Immature natural killer cell (primary cell): Measurements from ENCODE around the gene IL17A. TPM values are rescaled to one million over a fixed set of nuclear protein-coding genes. Genes with fewer than 3 reads are reported as not detected.

ENCODE experiments used
- polyA plus RNA-seq, 3 donors: library from polyadenylated mRNA; unstranded; fragments of 300-500 nt; fragmentation: Illumina TruSeq; gene quantifications; one replicate each; pipeline ENCODE4 v1.2.3, GENCODE V29; 2021

IL17A gene
- polyA plus RNA-seq, 3 donors from 2014 or later: 0.19 TPM; not detected in 2

Other genes starting within 250 kb of the IL17A start
- not detected for gene PKHD1, start 98.8 kb upstream of the IL17A start, polyA plus RNA-seq
- gene IL17F, start 58.1 kb downstream of the IL17A start, polyA plus RNA-seq: not detected
- gene MCM3, start 98.4 kb downstream of the IL17A start, polyA plus RNA-seq: 10 to 100 TPM; 40.5 to 73.8 (median 43.6) TPM
- gene PAQR8, start 175.8 kb downstream of the IL17A start, polyA plus RNA-seq: 1 to 10 TPM; 2.9 to 6.5 (median 6.2) TPM
- 1 to 10 TPM; 3.9 to 6.6 (median 5.0) TPM for gene EFHC1, start 234.0 kb downstream of the IL17A start, polyA plus RNA-seq